Panc1 (cell line): ENCODE data around the gene KRT6A. TPM values are rescaled to one million over a fixed set of nuclear protein-coding genes. Genes with fewer than 3 reads are reported as not detected.

Experiments
- ATAC-seq: fragments of 200-7000 bp; cut with Tn5 transposase; 2 replicates; pipeline ENCODE4 v1.9.1; 2020; ENCODE audit warnings: mild to moderate bottlenecking, moderate library complexity
- BruUV-seq: library from RNA; stranded (reverse); fragments of 400-500 nt; replicated peaks from 2 replicates; lab custom pipeline; 2021; lab: Mats Ljungman, UMichigan
- CTCF ChIA-PET: fragments of 300-600 bp; sonication (Branson Sonifier 250); formaldehyde crosslinking; loops from one replicate; lab custom pipeline; 2022; ENCODE audit warnings: antibody characterized with exemption; lab: Charles Lee
- POLR2A ChIA-PET: fragments of 300-600 bp; sonication (Branson Sonifier 250); formaldehyde crosslinking; loops from one replicate; lab custom pipeline; 2022; ENCODE audit warnings: antibody characterized with exemption; lab: Charles Lee
- DNase-seq: peaks from one replicate; pipeline ENCODE4 v3.0.0-alpha.2; 2010; ENCODE audit warnings: low read depth, low spot score
- H3K27ac ChIP-seq: 2 replicates; pipeline ENCODE4 v1.5.1; 2011; ENCODE audit warnings: mild to moderate bottlenecking, low read length, inconsistent platforms
- H3K27me3 ChIP-seq: fragments of 200-500 bp; sonication (Bioruptor generic); 2 replicates; pipeline ENCODE4 v1.6.0; 2014; ENCODE audit warnings: low read length, inconsistent platforms; ENCODE audit not compliant: control insufficient read depth, insufficient read depth
- H3K36me3 ChIP-seq: fragments of 200-500 bp; sonication (Bioruptor generic); 2 replicates; pipeline ENCODE4 v1.5.1; 2014; ENCODE audit warnings: inconsistent platforms, mild to moderate bottlenecking, low read length, moderate library complexity; ENCODE audit not compliant: control insufficient read depth, insufficient read depth
- H3K4me1 ChIP-seq: 2 replicates; pipeline ENCODE4 v1.5.1; 2011; ENCODE audit warnings: inconsistent platforms, mild to moderate bottlenecking, low read length, moderate library complexity; ENCODE audit not compliant: control insufficient read depth, insufficient read depth
- H3K4me3 ChIP-seq, 2 experiments: 2 replicates each; pipeline ENCODE4 v1.5.1; 2011 to 2012; ENCODE audit warnings: low read depth in 2 of 2, low read length in 2 of 2, mild to moderate bottlenecking in 2 of 2, inconsistent platforms in 1 of 2, moderate library complexity in 1 of 2
- H3K9me3 ChIP-seq: fragments of 200-500 bp; sonication (Bioruptor generic); 2 replicates; pipeline ENCODE4 v1.5.1; 2014; ENCODE audit warnings: low read depth, mild to moderate bottlenecking, inconsistent platforms, low read length, moderate library complexity; ENCODE audit not compliant: control insufficient read depth, insufficient read depth
- CTCF ChIP-seq: fragments of 450-650 bp; IDR thresholded peaks from 2 replicates; pipeline ENCODE4 v1.5.1; 2017; ENCODE audit warnings: mild to moderate bottlenecking
- POLR2AphosphoS5 ChIP-seq: IDR thresholded peaks from 2 replicates; pipeline ENCODE4 v1.6.1; 2012; ENCODE audit warnings: mild to moderate bottlenecking, low read depth, low read length, moderate library complexity
- REST ChIP-seq, 2 experiments: IDR thresholded peaks; 2 replicates each; pipeline ENCODE4 v1.6.1; 2011 to 2012; ENCODE audit warnings: low read depth in 2 of 2, control low read depth in 1 of 2, low read length in 1 of 2, mild to moderate bottlenecking in 1 of 2, moderate library complexity in 1 of 2; ENCODE audit not compliant: insufficient read depth in 1 of 2
- SIN3A ChIP-seq: IDR thresholded peaks from 2 replicates; pipeline ENCODE4 v1.6.1; 2012; ENCODE audit warnings: low read depth, mild to moderate bottlenecking, low read length, moderate library complexity, borderline replicate concordance; ENCODE audit not compliant: insufficient read depth
- TCF7L2 ChIP-seq: IDR thresholded peaks from 2 replicates; pipeline ENCODE4 v1.6.1; 2011; ENCODE audit warnings: mild to moderate bottlenecking, low read depth, low read length, inconsistent platforms
- in situ Hi-C: cut with HindIII; loops from 2 replicates; pipeline ENCODE4 v1.10.0; 2016; ENCODE audit warnings: low sequenced_read_pairs, low pct_unique_long_range_greater_than_20kb
- intact Hi-C: fragments of 100-400 bp; cut with micrococcal nuclease; formaldehyde crosslinking; loops from one replicate; pipeline ENCODE4 v1.10.0; 2022; ENCODE audit not compliant: unreplicated experiment
- total RNA-seq: library from RNA; stranded (reverse); gene quantifications from one replicate; pipeline ENCODE4 v1.2.1, GENCODE V29; 2021; ENCODE audit not compliant: unreplicated experiment

Gene KRT6A
- total RNA-seq, 1 experiment from 2014 or later: not detected

- no peak overlapping the region for H3K4me3 ChIP-seq
- H3K4me1 ChIP-seq: peaks cover 8% of the 10 kb centered on the region; the same call in 1 of the 2 replicates
- DNase-seq: no peak
- TF ChIP-seq TCF7L2: no peak
- TF ChIP-seq POLR2AphosphoS5: no peak
- no peak for TF ChIP-seq REST (IDR thresholded peaks at IDR 0.05; ENCODE audit: insufficient read depth in 1 of 2, low read depth in 2 of 2, low read length in 1 of 2)
- TF ChIP-seq CTCF: no peak
- no peak for TF ChIP-seq SIN3A
- no peaks in the 10 kb centered on the region for H3K9me3 ChIP-seq
- ChIA-PET CTCF (no interaction called here), POLR2A (no interaction called here)
- H3K27ac ChIP-seq: no peak overlapping the region
- in situ Hi-C loops: no loop called here
- no peaks in the 10 kb centered on the region for H3K27me3 ChIP-seq
- no peaks in the 10 kb centered on the region for H3K36me3 ChIP-seq
- intact Hi-C loops: no loop called here
- ATAC-seq: no peak
- BruUV-seq: no TSS peak
Observed at GRCh38 chr12:52517005-52517835, 24.2 kb upstream of the KRT6A start.

GRCh38 chr12:52515927-52516831, 23.1 kb upstream of the KRT6A start:
- in situ Hi-C loops: no loop called here
- no peaks in the 10 kb centered on the region for H3K36me3 ChIP-seq
- CTCF ChIA-PET: interaction anchor here (0.5 kb wide), 1 partner anchor 356 kb away, joined by 8 read pairs; no protein-coding TSS in a partner anchor
- no TSS peak for BruUV-seq
- no peaks in the 10 kb centered on the region for H3K27me3 ChIP-seq
- intact Hi-C loops: no loop called here
- no peak for ATAC-seq
- TF ChIP-seq POLR2AphosphoS5 (no peak), REST (IDR thresholded peaks at IDR 0.05; ENCODE audit: insufficient read depth in 1 of 2, low read depth in 2 of 2, low read length in 1 of 2) (no peak), TCF7L2 (no peak), SIN3A (no peak), CTCF (no peak)
- peaks cover 2% of the 10 kb centered on the region; the same call in 1 of the 2 replicates for H3K4me1 ChIP-seq
- peaks cover 3% of the 10 kb centered on the region; the same call in 1 of the 2 replicates for H3K9me3 ChIP-seq
- POLR2A ChIA-PET: no interaction called here
- no peak overlapping the region for H3K27ac ChIP-seq
- no peak for DNase-seq
- H3K4me3 ChIP-seq: no peak overlapping the region
